Ovary (tissue), 3 donors: ENCODE measurements around the gene SFSWAP.

Experiments
- CTCF ChIP-seq, 3 donors: fragments of 450-650 bp in 2 of 3; fragments of 200-600 bp in 1 of 3; IDR thresholded peaks; one replicate each; pipeline versions ENCODE4 v1.5.1 to v1.8.0; 2016 to 2022; ENCODE audit warnings: antibody characterized with exemption in 3 of 3, mild to moderate bottlenecking in 1 of 3
- EP300 ChIP-seq: sonication (generic); formaldehyde crosslinking; IDR thresholded peaks from one replicate; pipeline ENCODE4 v1.6.1; 2017; ENCODE audit warnings: antibody characterized with exemption
- POLR2A ChIP-seq: fragments of 450-650 bp; IDR thresholded peaks from one replicate; pipeline ENCODE4 v1.6.1; 2017; ENCODE audit warnings: antibody characterized with exemption, mild to moderate bottlenecking, moderate library complexity
- donor health status: DM: no; HTN: no; CAD: no.

DNA sequence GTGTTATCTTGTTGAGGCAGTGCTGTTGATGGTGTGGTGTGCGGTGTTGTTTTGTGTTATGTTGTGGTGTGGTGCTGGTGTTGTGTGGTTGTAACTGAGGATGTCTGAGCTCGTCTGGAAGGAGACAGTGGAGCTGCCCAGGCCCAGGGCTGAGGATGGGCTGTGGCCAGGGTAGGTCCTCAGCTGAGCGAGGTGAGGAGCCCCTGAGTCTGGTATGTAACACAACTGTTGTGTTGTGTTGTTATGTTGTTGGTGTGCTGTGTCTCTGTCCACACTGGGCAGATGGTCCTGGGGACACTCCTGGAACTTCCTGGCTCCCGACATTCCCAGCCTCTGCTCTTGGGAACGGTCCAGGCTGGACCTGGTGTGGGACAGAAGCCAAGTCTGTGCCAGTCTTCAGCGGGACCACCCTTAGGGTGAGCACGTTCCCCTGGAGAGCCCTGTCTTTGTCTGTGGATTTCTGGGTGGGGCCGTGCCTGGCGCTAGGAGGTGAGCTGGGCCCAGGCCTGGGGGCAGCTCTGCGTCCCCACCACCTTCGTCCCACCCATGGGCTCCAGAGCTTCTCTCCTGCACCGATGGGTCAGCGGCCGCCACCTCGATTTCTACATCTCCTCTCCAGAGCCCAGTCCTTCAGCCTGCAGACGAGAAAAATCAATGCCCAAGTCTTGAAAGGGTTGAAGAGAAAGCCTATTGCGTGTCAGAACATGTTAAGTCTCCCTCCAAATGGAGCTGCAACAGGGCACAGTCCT is 27.4 kb upstream of the SFSWAP start:
- TF ChIP-seq CTCF (IDR thresholded peaks at IDR 0.05) (no peak), POLR2A (no peak), EP300 (no peak)
